GM12891 (cell line): Measurements from ENCODE around the gene MAP2K1.

Source experiments
- POLR2A ChIP-seq: IDR thresholded peaks from 2 replicates; pipeline ENCODE4 v1.6.1; 2011; ENCODE audit warnings: low read depth, low read length, control low read depth
- POLR2AphosphoS5 ChIP-seq: IDR thresholded peaks from 2 replicates; pipeline ENCODE4 v1.6.1; 2011; ENCODE audit warnings: low read depth, low read length, control low read depth
- SPI1 ChIP-seq: IDR thresholded peaks from 2 replicates; pipeline ENCODE4 v1.6.1; 2011; ENCODE audit warnings: low read depth, low read length, control low read depth

- TF ChIP-seq SPI1 = no peak
- TF ChIP-seq POLR2AphosphoS5 = no peak
- no peak for TF ChIP-seq POLR2A
Measured at GRCh38 chr15:66408675-66409282, 22.1 kb downstream of the MAP2K1 start.
